KMS-11 (cell line): Measurements from ENCODE around the gene B3GNT8.

Experiments used
- H2AFZ ChIP-seq: fragments of 200-600 bp; sonication (generic); 2 replicates; pipeline ENCODE4 v1.6.1; 2016; ENCODE audit warnings: antibody characterized with exemption, mixed run types, low read depth
- H3K27ac ChIP-seq: fragments of 200-600 bp; sonication (generic); 2 replicates; pipeline ENCODE4 v1.6.1; 2016; ENCODE audit warnings: mild to moderate bottlenecking, mixed run types
- H3K27me3 ChIP-seq: fragments of 200-600 bp; sonication (generic); 2 replicates; pipeline ENCODE4 v1.6.1; 2017; ENCODE audit warnings: mild to moderate bottlenecking, low read depth, mixed run types, moderate library complexity; ENCODE audit not compliant: insufficient read depth
- H3K36me3 ChIP-seq: fragments of 200-600 bp; sonication (generic); 2 replicates; pipeline ENCODE4 v1.6.1; 2017; ENCODE audit warnings: mild to moderate bottlenecking, mixed run types; ENCODE audit not compliant: insufficient read depth
- H3K4me1 ChIP-seq: fragments of 200-600 bp; sonication (generic); 2 replicates; pipeline ENCODE4 v1.6.1; 2016; ENCODE audit warnings: mild to moderate bottlenecking, low read depth, mixed run types; ENCODE audit not compliant: poor library complexity, severe bottlenecking
- H3K4me2 ChIP-seq: fragments of 200-600 bp; sonication (generic); 2 replicates; pipeline ENCODE4 v1.7.0; 2016; ENCODE audit warnings: mild to moderate bottlenecking, mixed run types
- H3K4me3 ChIP-seq: fragments of 200-600 bp; sonication (generic); IDR thresholded peaks from 2 replicates; pipeline ENCODE4 v1.6.1; 2017; ENCODE audit warnings: low read depth, low read length, mixed read lengths; ENCODE audit not compliant: insufficient read depth
- H3K79me2 ChIP-seq: fragments of 200-600 bp; sonication (generic); 2 replicates; pipeline ENCODE4 v1.6.1; 2016; ENCODE audit warnings: low read depth, mixed run types; ENCODE audit not compliant: insufficient read depth
- H3K9ac ChIP-seq: fragments of 200-600 bp; sonication (generic); 2 replicates; pipeline ENCODE4 v1.6.1; 2016; ENCODE audit warnings: mild to moderate bottlenecking, mixed run types
- H4K20me1 ChIP-seq: fragments of 200-600 bp; sonication (generic); 2 replicates; pipeline ENCODE4 v1.6.1; 2016; ENCODE audit warnings: mild to moderate bottlenecking, mixed run types; ENCODE audit not compliant: insufficient read depth
- TF ChIP-seq, protein P1 (sequence below): fragments of 200-600 bp; sonication (generic); conservative IDR thresholded peaks from 2 replicates; pipeline ENCODE4 v1.6.1; 2017; ENCODE audit warnings: low read depth, mild to moderate bottlenecking, antibody characterized with exemption, low read length, moderate library complexity, mixed read lengths

Gene B3GNT8

DNA sequence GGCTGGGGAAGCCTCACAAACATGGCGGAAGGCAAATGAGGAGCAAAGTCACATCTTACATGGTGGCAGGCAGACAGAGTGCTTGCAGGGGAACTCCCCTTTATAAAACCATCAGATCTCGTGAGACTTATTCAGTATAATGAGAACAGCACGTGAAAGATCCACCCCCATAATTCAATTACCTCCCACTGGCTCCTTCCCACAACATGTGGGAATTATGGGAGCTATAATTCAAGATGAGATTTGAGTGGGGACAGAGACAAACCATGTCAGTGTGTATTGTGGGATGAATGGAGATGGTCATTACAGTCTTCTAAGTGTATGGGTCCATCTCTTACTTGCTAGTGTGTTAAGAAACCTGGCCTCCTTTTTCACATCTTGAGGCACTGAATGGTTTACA lies 25.2 kb downstream of the B3GNT8 start:
- Histone ChIP-seq H3K27me3 (no peaks in the 10 kb centered on the region), H3K4me1 (peaks cover 19% of the 10 kb centered on the region), H3K4me3 (no peak overlapping the region), H3K9ac (no peak overlapping the region), H3K27ac (no peak overlapping the region; the same call in 1 of the 2 replicates), H3K36me3 (no peaks in the 10 kb centered on the region), H4K20me1 (no peaks in the 10 kb centered on the region), H2AFZ (no peak overlapping the region), H3K4me2 (no peak overlapping the region), H3K79me2 (peaks cover 30% of the 10 kb centered on the region)
- TF ChIP-seq, protein P1, sequence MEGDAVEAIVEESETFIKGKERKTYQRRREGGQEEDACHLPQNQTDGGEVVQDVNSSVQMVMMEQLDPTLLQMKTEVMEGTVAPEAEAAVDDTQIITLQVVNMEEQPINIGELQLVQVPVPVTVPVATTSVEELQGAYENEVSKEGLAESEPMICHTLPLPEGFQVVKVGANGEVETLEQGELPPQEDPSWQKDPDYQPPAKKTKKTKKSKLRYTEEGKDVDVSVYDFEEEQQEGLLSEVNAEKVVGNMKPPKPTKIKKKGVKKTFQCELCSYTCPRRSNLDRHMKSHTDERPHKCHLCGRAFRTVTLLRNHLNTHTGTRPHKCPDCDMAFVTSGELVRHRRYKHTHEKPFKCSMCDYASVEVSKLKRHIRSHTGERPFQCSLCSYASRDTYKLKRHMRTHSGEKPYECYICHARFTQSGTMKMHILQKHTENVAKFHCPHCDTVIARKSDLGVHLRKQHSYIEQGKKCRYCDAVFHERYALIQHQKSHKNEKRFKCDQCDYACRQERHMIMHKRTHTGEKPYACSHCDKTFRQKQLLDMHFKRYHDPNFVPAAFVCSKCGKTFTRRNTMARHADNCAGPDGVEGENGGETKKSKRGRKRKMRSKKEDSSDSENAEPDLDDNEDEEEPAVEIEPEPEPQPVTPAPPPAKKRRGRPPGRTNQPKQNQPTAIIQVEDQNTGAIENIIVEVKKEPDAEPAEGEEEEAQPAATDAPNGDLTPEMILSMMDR = no peak

DNA sequence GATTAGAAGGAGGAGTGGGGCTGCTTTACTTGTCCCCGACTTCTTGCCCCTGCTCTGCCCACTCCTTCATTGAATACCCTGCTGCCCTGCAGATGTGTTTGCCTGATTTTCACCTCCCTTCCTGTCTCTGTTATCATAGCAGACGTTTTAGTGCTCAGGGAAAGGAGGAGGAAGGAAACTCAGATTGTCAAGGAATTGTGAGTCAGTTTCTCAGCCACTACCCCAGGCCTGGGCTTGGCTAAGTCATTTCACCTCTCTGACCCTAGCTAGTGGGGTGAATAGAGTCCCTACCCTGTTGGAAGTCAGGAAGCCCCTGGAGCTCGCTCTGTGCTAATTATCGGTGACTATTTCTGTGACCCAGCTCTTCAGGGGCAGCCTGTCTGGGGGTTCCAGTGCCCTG lies 25.7 kb downstream of the B3GNT8 start:
- Histone ChIP-seq H3K4me1 (peaks cover 14% of the 10 kb centered on the region), H2AFZ (no peak overlapping the region), H3K4me3 (no peak overlapping the region), H3K4me2 (no peak overlapping the region), H3K9ac (no peak overlapping the region), H3K27me3 (no peaks in the 10 kb centered on the region), H3K36me3 (no peaks in the 10 kb centered on the region), H3K79me2 (peaks cover 34% of the 10 kb centered on the region), H4K20me1 (no peaks in the 10 kb centered on the region), H3K27ac (no peak overlapping the region)
- TF ChIP-seq, protein P1 = no peak

DNA sequence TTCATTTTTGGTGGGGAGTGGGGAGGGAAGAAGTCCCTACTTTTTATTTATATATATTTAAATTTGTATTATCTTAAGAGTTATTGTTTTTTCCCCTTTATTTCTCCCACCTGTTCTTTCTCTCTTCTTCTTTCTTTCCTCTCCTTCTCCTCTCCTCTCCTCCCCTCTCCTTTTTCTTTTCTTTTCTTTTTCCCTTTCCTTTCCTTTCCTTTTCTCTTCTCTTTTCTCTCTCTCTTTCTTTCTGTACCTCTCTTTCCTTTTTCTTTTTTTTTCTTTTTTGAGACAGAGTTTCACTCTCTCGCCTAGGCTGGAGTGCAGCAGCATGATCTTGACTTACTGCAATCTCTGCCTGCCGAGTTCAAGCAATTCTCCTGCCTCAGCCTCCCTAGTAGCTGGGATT lies 27.6 kb downstream of the B3GNT8 start:
- Histone ChIP-seq H3K36me3 (no peaks in the 10 kb centered on the region), H4K20me1 (no peaks in the 10 kb centered on the region), H3K4me2 (no peak overlapping the region; the same call in 1 of the 2 replicates), H3K4me1 (peaks cover 34% of the 10 kb centered on the region), H3K27me3 (no peaks in the 10 kb centered on the region), H3K4me3 (no peak overlapping the region), H2AFZ (no peak overlapping the region), H3K9ac (no peak overlapping the region), H3K27ac (no peak overlapping the region), H3K79me2 (peaks cover 54% of the 10 kb centered on the region)
- TF ChIP-seq, protein P1 = no peak

DNA sequence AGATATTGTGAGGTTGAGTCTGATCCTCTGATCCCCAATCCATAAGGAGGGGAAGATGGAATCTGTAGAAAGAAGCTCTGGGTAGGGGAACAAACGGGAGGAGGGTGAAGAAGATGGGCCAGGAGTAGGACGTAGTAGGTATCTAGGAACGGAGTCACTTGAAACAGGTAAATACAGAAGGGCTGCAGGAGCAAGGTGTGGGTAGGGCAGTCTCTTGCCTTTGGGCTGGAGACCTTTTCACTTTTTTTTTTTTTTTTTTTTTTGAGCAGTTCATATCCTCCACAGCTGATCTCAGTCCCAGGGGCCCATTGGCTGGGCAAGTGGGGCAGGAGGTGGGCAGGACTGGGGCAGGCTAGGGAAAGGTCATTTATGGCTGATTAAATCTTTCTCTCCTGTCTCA lies 28.1 kb downstream of the B3GNT8 start:
- Histone ChIP-seq H3K4me1 (peaks cover 38% of the 10 kb centered on the region), H3K9ac (peak overlapping the region; percentile 85; the same call in 1 of the 2 replicates), H2AFZ (no peak overlapping the region), H3K4me2 (peak overlapping the region; percentile 83), H3K27ac (no peak overlapping the region), H3K79me2 (peaks cover 58% of the 10 kb centered on the region), H3K36me3 (no peaks in the 10 kb centered on the region), H3K27me3 (no peaks in the 10 kb centered on the region), H4K20me1 (no peaks in the 10 kb centered on the region), H3K4me3 (no peak overlapping the region)
- TF ChIP-seq, protein P1 = no peak
